Type B pancreatic cell (in vitro differentiated cells): Measurements from ENCODE around the gene ZBTB20. TPM values are rescaled to one million over a fixed set of nuclear protein-coding genes. Genes with fewer than 3 reads are reported as not detected.

Source experiments
- DNase-seq: peaks from one replicate; pipeline ENCODE4 v3.0.0; 2021; ENCODE audit warnings: mixed read lengths; ENCODE audit not compliant: unreplicated experiment; ENCODE audit errors: extremely low spot score
- H3K27ac Mint-ChIP-seq: 2 replicates; pipeline ENCODE4 v1.8.0; 2021; ENCODE audit warnings: mild to moderate bottlenecking, mixed read lengths
- H3K27me3 Mint-ChIP-seq: 2 replicates; pipeline ENCODE4 v1.8.0; 2021; ENCODE audit warnings: mixed read lengths
- H3K36me3 Mint-ChIP-seq: 2 replicates; pipeline ENCODE4 v1.8.0; 2021; ENCODE audit warnings: mixed read lengths
- H3K4me1 Mint-ChIP-seq: one replicate; pipeline ENCODE4 v1.8.0; 2021; ENCODE audit warnings: mixed read lengths; ENCODE audit not compliant: unreplicated experiment
- H3K4me3 Mint-ChIP-seq: 2 replicates; pipeline ENCODE4 v1.8.0; 2021; ENCODE audit warnings: mild to moderate bottlenecking, mixed read lengths
- H3K9me3 Mint-ChIP-seq: 2 replicates; pipeline ENCODE4 v1.8.0; 2021; ENCODE audit warnings: mixed read lengths
- total RNA-seq: library from RNA; stranded (reverse); gene quantifications from 2 replicates; pipeline ENCODE4 v1.2.1, GENCODE V29; 2021; ENCODE audit warnings: low replicate concordance
- TF ChIP-seq, protein P1 (sequence below): fragments of 200-600 bp; sonication (generic); conservative IDR thresholded peaks from 2 replicates; pipeline ENCODE4 v1.5.0; 2021; ENCODE audit warnings: antibody characterized with exemption, mild to moderate bottlenecking

Gene ZBTB20
- total RNA-seq, 1 donor from 2014 or later: 14.4 TPM

DNA sequence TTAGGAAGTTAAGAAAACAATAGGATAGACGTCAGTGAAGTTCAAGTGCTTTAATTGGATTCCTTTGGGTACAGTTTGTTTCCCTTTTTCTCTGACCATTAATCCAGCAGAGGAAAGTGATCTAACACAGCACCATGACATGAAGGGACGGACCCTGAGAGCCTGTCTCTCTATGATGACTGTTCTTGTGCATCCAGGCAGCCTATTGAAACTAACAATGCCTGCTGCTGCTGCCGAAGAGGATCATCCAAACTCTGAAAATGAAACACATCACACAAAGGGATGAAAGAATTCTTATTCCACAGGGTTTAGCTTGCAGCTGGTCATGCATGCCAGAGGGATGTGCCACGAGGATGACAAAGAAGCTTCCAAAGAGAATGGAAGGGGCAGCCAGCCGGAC, 75.5 kb downstream of the ZBTB20 start:
- TF ChIP-seq, protein P1, sequence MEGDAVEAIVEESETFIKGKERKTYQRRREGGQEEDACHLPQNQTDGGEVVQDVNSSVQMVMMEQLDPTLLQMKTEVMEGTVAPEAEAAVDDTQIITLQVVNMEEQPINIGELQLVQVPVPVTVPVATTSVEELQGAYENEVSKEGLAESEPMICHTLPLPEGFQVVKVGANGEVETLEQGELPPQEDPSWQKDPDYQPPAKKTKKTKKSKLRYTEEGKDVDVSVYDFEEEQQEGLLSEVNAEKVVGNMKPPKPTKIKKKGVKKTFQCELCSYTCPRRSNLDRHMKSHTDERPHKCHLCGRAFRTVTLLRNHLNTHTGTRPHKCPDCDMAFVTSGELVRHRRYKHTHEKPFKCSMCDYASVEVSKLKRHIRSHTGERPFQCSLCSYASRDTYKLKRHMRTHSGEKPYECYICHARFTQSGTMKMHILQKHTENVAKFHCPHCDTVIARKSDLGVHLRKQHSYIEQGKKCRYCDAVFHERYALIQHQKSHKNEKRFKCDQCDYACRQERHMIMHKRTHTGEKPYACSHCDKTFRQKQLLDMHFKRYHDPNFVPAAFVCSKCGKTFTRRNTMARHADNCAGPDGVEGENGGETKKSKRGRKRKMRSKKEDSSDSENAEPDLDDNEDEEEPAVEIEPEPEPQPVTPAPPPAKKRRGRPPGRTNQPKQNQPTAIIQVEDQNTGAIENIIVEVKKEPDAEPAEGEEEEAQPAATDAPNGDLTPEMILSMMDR: no peak
- no peak for DNase-seq
- peaks cover 5% of the 10 kb centered on the region for H3K9me3 Mint-ChIP-seq
- no peaks in the 10 kb centered on the region for H3K36me3 Mint-ChIP-seq
- no peak overlapping the region for H3K4me3 Mint-ChIP-seq
- peaks cover 6% of the 10 kb centered on the region for H3K4me1 Mint-ChIP-seq
- H3K27me3 Mint-ChIP-seq: no peaks in the 10 kb centered on the region
- no peak overlapping the region for H3K27ac Mint-ChIP-seq

DNA sequence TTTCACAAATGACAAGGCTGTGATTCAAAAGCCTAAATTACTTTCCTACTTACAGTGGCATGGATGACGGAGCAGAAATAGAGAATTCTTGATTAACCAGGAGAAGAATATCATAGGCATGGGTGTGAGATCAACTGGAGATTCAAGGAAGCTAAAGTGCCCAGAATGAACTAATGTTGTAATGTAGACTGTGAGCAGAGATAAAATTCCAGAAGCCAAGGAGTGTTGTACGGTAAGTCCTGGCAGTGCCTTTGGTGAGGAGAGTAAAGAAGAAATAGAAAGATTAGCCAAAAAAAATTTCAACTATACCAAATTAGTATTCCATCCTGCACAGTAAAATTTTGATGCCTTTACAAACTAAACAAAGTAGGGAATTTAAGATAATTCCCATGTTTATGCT, 75.9 kb downstream of the ZBTB20 start:
- Mint-ChIP-seq H3K4me1 (peaks cover 6% of the 10 kb centered on the region), H3K9me3 (peaks cover 5% of the 10 kb centered on the region), H3K4me3 (no peak overlapping the region), H3K27ac (no peak overlapping the region), H3K27me3 (no peaks in the 10 kb centered on the region), H3K36me3 (no peaks in the 10 kb centered on the region)
- no peak for DNase-seq
- TF ChIP-seq, protein P1: no peak

DNA sequence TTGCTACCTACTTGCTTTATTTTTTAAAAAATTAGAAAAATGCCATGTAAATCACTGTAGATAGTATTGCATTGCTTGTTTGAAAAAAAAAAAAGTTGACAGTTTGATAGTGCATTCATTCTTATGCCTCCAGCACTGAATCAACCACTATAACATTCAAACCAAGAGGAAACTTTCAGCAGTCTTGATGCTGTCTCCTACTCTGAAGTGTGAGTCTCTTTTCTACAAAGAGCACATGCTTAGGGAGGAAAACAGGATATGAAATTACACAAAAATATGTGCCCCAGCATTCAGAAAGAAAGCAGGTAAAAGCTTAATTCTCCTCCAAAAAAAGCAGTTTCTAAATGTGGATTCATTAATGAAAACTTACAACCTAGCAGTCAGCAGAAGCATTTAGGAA, 78.3 kb downstream of the ZBTB20 start:
- Mint-ChIP-seq H3K4me1 (peaks cover 6% of the 10 kb centered on the region), H3K27ac (no peak overlapping the region)

DNA sequence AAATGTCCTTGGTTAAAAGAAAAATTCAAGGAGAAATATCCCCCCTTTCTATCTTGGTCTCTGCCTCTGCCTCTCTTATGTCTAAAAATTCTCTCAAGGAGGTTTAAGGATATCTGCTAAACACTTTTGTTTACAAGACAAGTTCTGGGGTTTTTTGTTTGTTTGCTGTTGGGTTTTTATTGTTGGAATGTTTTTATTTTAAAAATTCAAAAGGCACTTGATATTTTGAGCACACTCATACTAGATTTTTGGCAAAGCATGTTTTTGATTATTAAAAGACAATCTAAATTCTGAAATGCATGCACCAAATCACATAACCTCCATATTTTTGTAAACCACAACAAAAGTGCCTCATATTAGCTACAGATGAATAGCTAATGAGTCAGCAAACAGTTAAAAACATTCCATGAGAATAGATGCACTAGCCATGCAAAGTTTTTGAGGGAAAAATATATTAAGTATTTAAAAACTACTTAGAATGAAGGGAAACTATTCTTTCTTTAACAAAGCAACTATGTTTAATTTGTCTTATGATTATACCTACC, 84.6 kb downstream of the ZBTB20 start:
- peaks cover 4% of the 10 kb centered on the region for H3K36me3 Mint-ChIP-seq
- H3K27ac Mint-ChIP-seq: no peak overlapping the region
- H3K4me1 Mint-ChIP-seq: no peaks in the 10 kb centered on the region
- H3K9me3 Mint-ChIP-seq: peaks cover 9% of the 10 kb centered on the region
- no peak overlapping the region for H3K4me3 Mint-ChIP-seq
- TF ChIP-seq, protein P1: no peak
- no peak for DNase-seq
- no peaks in the 10 kb centered on the region for H3K27me3 Mint-ChIP-seq

More for the DNA sequence above, 78.3 kb downstream of the ZBTB20 start:
- Mint-ChIP-seq H3K9me3 (no peaks in the 10 kb centered on the region), H3K4me3 (no peak overlapping the region), H3K27me3 (no peaks in the 10 kb centered on the region), H3K36me3 (no peaks in the 10 kb centered on the region)
- no peak for DNase-seq
- TF ChIP-seq, protein P1: no peak

DNA sequence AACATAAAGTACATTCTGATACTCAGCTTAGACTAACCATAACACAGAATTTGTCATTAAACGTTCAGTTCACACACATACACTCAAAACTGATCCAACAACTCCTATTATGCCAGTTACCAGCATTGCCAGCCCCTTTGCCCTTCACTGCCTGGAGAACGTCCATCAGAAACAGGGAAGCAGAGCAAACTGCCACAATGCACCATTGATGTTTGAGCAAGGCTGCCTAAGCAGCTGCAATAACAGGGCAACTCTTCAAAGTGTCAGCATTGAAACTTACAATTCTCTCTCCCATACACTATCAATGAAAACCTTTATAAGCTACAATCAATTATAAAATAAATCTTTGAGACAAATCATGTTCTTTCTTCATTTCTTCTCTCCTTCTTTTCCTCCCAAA, 85.1 kb downstream of the ZBTB20 start:
- peaks cover 4% of the 10 kb centered on the region for H3K36me3 Mint-ChIP-seq
- H3K27ac Mint-ChIP-seq: no peak overlapping the region
- no peaks in the 10 kb centered on the region for H3K27me3 Mint-ChIP-seq
- DNase-seq: no peak
- H3K4me1 Mint-ChIP-seq: no peaks in the 10 kb centered on the region
- no peak overlapping the region for H3K4me3 Mint-ChIP-seq
- TF ChIP-seq, protein P1: no peak
- H3K9me3 Mint-ChIP-seq: peaks cover 9% of the 10 kb centered on the region

DNA sequence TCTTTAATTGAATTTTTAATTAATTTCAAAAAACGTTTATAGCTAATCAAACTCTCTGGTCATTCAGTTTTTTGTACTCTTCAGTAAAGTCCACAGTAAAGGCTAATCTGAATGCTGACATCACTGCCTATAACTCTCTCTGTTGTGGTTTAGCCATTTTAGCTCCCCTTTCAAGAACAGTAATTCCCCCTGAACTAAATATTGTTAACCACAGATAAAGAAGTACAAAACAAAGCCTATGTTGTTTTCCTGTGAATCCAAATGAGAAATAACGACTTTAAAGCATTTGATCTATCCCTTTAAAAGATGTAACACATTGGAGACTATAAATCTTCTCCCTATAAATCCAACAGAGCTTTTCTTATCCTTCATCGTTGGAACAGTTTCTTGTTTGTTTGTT, 94.2 kb downstream of the ZBTB20 start:
- TF ChIP-seq, protein P1: no peak
- no peaks in the 10 kb centered on the region for H3K9me3 Mint-ChIP-seq
- no peaks in the 10 kb centered on the region for H3K36me3 Mint-ChIP-seq
- no peaks in the 10 kb centered on the region for H3K4me1 Mint-ChIP-seq
- H3K4me3 Mint-ChIP-seq: no peak overlapping the region
- no peaks in the 10 kb centered on the region for H3K27me3 Mint-ChIP-seq
- no peak for DNase-seq
- no peak overlapping the region for H3K27ac Mint-ChIP-seq
